ENCODE results near the gene UFL1. TPM values are rescaled to one million over a fixed set of nuclear protein-coding genes. Genes with fewer than 3 reads are reported as not detected.

UFL1 gene
- polyA plus RNA-seq, 2 of the 4 experiments (the other 2 are of a cell fraction), result 8.8 to 12.0 TPM

DNA sequence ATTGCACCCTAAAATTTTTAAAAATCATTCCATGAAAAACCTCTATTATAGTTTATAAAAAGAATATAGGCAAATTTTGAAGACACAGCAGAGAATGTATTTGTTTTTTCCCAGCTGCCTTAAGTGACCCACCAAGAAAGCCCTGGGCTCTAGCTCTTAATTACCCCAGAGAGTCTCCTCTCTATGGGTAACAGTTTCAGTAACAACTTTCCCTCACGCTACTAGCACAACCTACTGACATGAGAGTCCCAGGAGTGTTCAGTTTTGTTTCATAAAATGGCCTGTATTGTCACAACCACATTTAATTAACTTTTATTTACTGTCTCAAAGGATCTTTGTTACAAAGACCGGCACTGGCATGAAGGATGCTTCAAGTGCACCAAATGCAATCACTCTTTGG, 82.8 kb downstream of the UFL1 start:
- no peak overlapping the region for H3K4me2 ChIP-seq
- DNase-seq (ENCODE audit: low read depth in 1 of 2, low spot score in 1 of 2) (no peak), ATAC-seq (no peak), FAIRE-seq (no peak)
- 3% methylated on average over 2 of the region's 2 CpGs for WGBS (ENCODE audit: missing lambda C conversion rate)
- ChIA-PET POLR2A (no interaction called here), CTCF (no interaction called here)
- no peak overlapping the region for H3K27ac ChIP-seq
- H3K4me1 ChIP-seq, result no peaks in the 10 kb centered on the region
- no peak for TF ChIP-seq POLR2A (IDR thresholded peaks at IDR 0.05; ENCODE audit: low read length)
- no peak for TF ChIP-seq JUN (IDR thresholded peaks at IDR 0.05)
- TF ChIP-seq CHD2 (IDR thresholded peaks at IDR 0.05; ENCODE audit: low read length, partially characterized antibody), result no peak
- no peak for TF ChIP-seq HDAC2 (IDR thresholded peaks at IDR 0.05)
- TF ChIP-seq FOSL2 (IDR thresholded peaks at IDR 0.05), result no peak
- no peak for TF ChIP-seq FOSL2 (CRISPR knock-in tag; IDR thresholded peaks at IDR 0.05)
- TF ChIP-seq POLR2AphosphoS2 (conservative IDR thresholded peaks at IDR 0.05; ENCODE audit: low read length), result no peak
- no peak for TF ChIP-seq CBX2 (IDR thresholded peaks at IDR 0.05; ENCODE audit: borderline replicate concordance, low read depth)
- no peak for TF ChIP-seq ZFP36 (IDR thresholded peaks at IDR 0.05; ENCODE audit: borderline replicate concordance, partially characterized antibody)
- no peak for TF ChIP-seq RFX5 (IDR thresholded peaks at IDR 0.05)
- no peaks in the 10 kb centered on the region for H3K9me3 ChIP-seq
- H3K4me3 ChIP-seq, result no peak overlapping the region

Other genes starting within 250 kb of the UFL1 start
- not detected in 2 replicates for gene FHL5, start 41.3 kb downstream of the UFL1 start, polyA plus RNA-seq (2011; rRNA removed)
- not detected in 3 replicates for gene FHL5, start 41.3 kb downstream of the UFL1 start, polyA plus RNA-seq (2017; fragmentation: RNase III; extraction: RNeasy Plus Mini Kit Qiagen cat#74134 plus additional on column Dnase treatment)